Right lobe of liver (tissue), 4 donors: ENCODE results near the gene COL23A1.

Source experiments
- CTCF ChIP-seq, 4 donors: fragments of 200-600 bp in 3 of 4; fragments of 450-650 bp in 1 of 4; IDR thresholded peaks; one replicate each; pipeline versions ENCODE4 v1.5.1 to v1.8.0; 2016 to 2022; ENCODE audit warnings: antibody characterized with exemption in 4 of 4, mild to moderate bottlenecking in 2 of 4
- POLR2A ChIP-seq: fragments of 450-650 bp; IDR thresholded peaks from one replicate; pipeline ENCODE4 v1.6.1; 2017; ENCODE audit warnings: antibody characterized with exemption, mild to moderate bottlenecking
- donor health status: DM: no; HTN: no; CAD: no.
- donor health status: DM: no; HTN: no; CAD: no.
- donor health status: DM: no; HTN: yes; CAD: no.

GRCh38 chr5:178230879-178231538 is 359.2 kb downstream of the COL23A1 start:
- TF ChIP-seq CTCF (IDR thresholded peaks at IDR 0.05): no peak
- TF ChIP-seq POLR2A: peak; percentile 77
